Activated naive CD4-positive, alpha-beta T cell treated with anti-CD3 and anti-CD28 coated beads for 36 hours (primary cell): ENCODE measurements around the gene CYTH2. TPM values are rescaled to one million over a fixed set of nuclear protein-coding genes. Genes with fewer than 3 reads are reported as not detected.
"Not testable (repeated sequence)": the region's sequence is repeated elsewhere in the genome, so short reads cannot be mapped to it uniquely, and the experiment has no call there.

Experiments used
- CTCF ChIA-PET: fragments of 350-600 bp; sonication (Branson Sonifier 250); formaldehyde crosslinking; loops from one replicate; lab custom pipeline; 2021; ENCODE audit warnings: antibody characterized with exemption; lab: Charles Lee
- DNase-seq: peaks from one replicate; pipeline ENCODE4 v3.0.0-alpha.2; 2020
- H3K27ac Mint-ChIP-seq: one replicate; pipeline ENCODE4 v1.8.0; 2021; ENCODE audit warnings: mild to moderate bottlenecking, mixed read lengths
- H3K27me3 Mint-ChIP-seq: one replicate; pipeline ENCODE4 v1.8.0; 2021; ENCODE audit warnings: low read depth, mixed read lengths
- H3K36me3 Mint-ChIP-seq: one replicate; pipeline ENCODE4 v1.8.0; 2021; ENCODE audit warnings: low read depth, mixed read lengths
- H3K4me1 Mint-ChIP-seq: one replicate; pipeline ENCODE4 v1.8.0; 2021; ENCODE audit warnings: low read depth, mixed read lengths
- H3K4me3 Mint-ChIP-seq: one replicate; pipeline ENCODE4 v1.8.0; 2021; ENCODE audit warnings: mild to moderate bottlenecking, moderate library complexity, mixed read lengths
- H3K9me3 Mint-ChIP-seq: one replicate; pipeline ENCODE4 v1.8.0; 2021; ENCODE audit warnings: mixed read lengths
- intact Hi-C: fragments of 100-400 bp; cut with micrococcal nuclease; formaldehyde crosslinking; loops from one replicate; pipeline ENCODE4 v1.15.1; 2023
- total RNA-seq, 2 experiments: library from RNA; stranded (reverse); gene quantifications; one replicate each; pipeline ENCODE4 v1.2.3, GENCODE V29; 2021

Gene CYTH2
- total RNA-seq, 2 experiments from 2014 or later: 36.7 to 38.0 TPM

GRCh38 chr19:48513289-48514122 lies 44.3 kb downstream of the CYTH2 start:
- Mint-ChIP-seq H3K27ac (peak overlapping the region; percentile 31), H3K4me1 (peaks cover 16% of the 10 kb centered on the region), H3K4me3 (no peak overlapping the region), H3K36me3 (no peaks in the 10 kb centered on the region), H3K27me3 (no peaks in the 10 kb centered on the region), H3K9me3 (no peaks in the 10 kb centered on the region)
- CTCF ChIA-PET: interaction anchor here (0.6 to 1.2 kb wide), 4 partner anchors 17 to 275 kb away, joined by 3 to 5 read pairs (median 4); no protein-coding TSS in a partner anchor
- intact Hi-C loops: loop anchor here (1.0 to 2.0 kb wide), 2 partner anchors 20 to 45 kb away; partner anchors contain the start of gene CYTH2
- DNase-seq: peak; percentile 83

DNA sequence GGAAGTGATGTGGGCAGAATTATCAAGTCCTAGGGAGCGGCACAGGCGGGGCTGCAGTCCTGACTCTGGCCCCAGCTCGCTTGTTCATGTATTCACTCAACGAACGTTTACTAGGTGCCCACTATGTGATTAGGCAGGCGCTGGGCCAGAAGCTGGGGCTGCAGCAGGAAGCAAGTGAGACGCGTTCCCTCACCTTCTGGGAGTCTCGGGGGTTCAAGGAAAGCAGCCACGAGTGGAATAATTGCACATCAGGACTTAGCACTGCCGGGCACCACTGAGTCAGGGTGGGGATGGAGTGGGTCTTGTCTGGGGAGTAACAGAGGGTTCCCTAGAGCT lies 44.9 kb downstream of the CYTH2 start:
- no peak overlapping the region for H3K4me3 Mint-ChIP-seq
- peak overlapping the region; percentile 31 for H3K27ac Mint-ChIP-seq
- H3K4me1 Mint-ChIP-seq: peaks cover 16% of the 10 kb centered on the region
- H3K36me3 Mint-ChIP-seq: no peaks in the 10 kb centered on the region
- intact Hi-C loops: loop anchor here (1.0 kb wide), 1 partner anchor 21 kb away; no protein-coding TSS in a partner anchor
- no peaks in the 10 kb centered on the region for H3K9me3 Mint-ChIP-seq
- H3K27me3 Mint-ChIP-seq: no peaks in the 10 kb centered on the region
- no peak for DNase-seq
- CTCF ChIA-PET: interaction anchor here (0.6 to 1.1 kb wide), 3 partner anchors 18 to 275 kb away, joined by 3 to 5 read pairs (median 4); no protein-coding TSS in a partner anchor

DNA sequence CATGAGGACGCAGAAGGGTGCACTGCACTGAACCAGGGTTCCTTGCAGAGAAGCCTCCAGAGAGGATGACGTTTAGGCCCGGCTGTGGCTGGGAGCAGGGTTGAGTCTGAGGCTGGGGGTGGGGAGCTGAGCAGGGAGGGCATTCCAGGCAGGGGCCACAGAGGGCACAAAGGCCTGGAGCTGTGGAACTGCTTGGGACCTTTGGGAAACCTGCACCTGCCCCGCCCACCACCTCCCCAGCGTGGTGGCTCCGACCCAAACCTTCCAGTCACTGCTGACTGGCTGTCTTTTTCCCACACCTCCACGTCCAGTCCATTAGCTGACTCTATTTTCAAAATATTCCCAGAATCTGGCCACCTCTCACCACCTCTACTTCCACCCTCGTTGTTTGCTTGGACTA lies 47.4 kb downstream of the CYTH2 start:
- CTCF ChIA-PET: interaction anchor here (1.2 kb wide), 1 partner anchor 68 kb away, joined by 5 read pairs; no protein-coding TSS in a partner anchor
- intact Hi-C loops: no loop called here
- Mint-ChIP-seq H3K9me3 (no peaks in the 10 kb centered on the region), H3K27me3 (no peaks in the 10 kb centered on the region), H3K4me3 (no peak overlapping the region), H3K36me3 (no peaks in the 10 kb centered on the region), H3K4me1 (peaks cover 6% of the 10 kb centered on the region), H3K27ac (no peak overlapping the region)
- DNase-seq: no peak

DNA sequence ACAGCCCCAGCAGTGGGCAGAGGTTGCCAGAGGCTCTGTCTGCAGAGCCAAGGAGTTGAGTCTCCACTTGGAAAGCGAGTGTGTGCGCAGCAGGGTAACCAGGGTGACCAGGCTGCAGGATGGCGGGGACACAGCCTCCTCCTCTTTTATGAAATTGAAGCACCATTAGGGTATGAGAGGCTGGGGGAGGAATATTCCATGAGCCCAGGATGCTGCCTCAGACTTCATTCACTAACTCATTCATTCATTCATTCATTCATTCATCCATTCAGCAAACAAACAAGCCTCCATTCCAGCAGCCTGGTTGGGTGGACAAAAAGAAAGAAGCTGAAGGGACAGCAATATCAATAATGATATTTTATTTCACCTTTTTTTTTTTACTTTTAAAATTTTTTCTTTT lies 49.0 kb downstream of the CYTH2 start:
- H3K4me3 Mint-ChIP-seq: no peak overlapping the region
- no peaks in the 10 kb centered on the region for H3K27me3 Mint-ChIP-seq
- DNase-seq: no peak
- no peaks in the 10 kb centered on the region for H3K9me3 Mint-ChIP-seq
- peaks cover 6% of the 10 kb centered on the region for H3K4me1 Mint-ChIP-seq
- no peak overlapping the region for H3K27ac Mint-ChIP-seq
- no peaks in the 10 kb centered on the region for H3K36me3 Mint-ChIP-seq
- intact Hi-C loops: no loop called here
- CTCF ChIA-PET: interaction anchor here (0.7 to 1.0 kb wide), 2 partner anchors 12 to 65 kb away, joined by 3 to 4 read pairs; no protein-coding TSS in a partner anchor

DNA sequence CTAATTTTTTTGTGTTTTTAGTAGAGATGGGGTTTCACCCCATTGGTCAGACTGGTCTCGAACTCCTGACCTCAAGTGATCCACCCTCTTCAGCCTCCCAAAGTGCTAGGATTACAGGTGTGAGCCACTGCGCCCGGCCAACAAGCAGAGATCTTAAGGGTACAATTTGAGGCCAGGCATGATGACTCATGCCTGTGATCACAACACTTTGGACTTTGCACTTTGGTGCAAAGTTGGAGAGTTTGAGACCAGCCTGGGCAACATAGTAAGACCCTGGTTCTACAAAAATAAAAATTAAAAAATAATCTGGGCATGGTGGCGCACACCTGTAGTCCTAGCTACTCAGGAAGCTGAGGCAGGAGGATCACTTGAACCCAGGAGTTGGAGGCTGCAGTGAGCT lies 50.3 kb downstream of the CYTH2 start:
- intact Hi-C loops, DNase-seq, H3K9me3 Mint-ChIP-seq, H3K27me3 Mint-ChIP-seq, H3K4me1 Mint-ChIP-seq, H3K27ac Mint-ChIP-seq, H3K36me3 Mint-ChIP-seq, H3K4me3 Mint-ChIP-seq: not testable (repeated sequence)
- CTCF ChIA-PET: interaction anchor here (1.8 kb wide), 1 partner anchor 14 kb away, joined by 8 read pairs; no protein-coding TSS in a partner anchor

DNA sequence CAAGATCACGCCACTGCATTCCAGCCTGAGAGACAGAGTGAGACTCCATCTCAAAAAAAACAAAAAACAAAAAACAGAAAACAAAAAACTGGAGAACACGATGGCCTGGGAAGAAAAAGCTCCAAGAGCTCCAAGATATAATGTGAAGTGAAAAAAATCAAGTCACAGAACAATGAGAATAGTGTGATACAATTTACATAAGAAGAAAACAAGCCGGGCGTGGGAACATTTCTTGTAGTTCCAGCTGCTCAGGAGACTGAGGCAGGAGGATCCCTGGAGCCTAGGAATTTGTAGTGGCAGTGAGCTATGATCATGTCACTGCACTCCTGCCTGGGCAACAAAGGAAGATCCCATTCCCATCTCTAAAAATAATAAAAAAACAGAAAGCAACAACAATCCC lies 51.0 kb downstream of the CYTH2 start:
- DNase-seq: no peak
- Mint-ChIP-seq H3K36me3 (no peaks in the 10 kb centered on the region), H3K27ac (no peak overlapping the region), H3K9me3 (peaks cover 6% of the 10 kb centered on the region), H3K27me3 (no peaks in the 10 kb centered on the region), H3K4me3 (no peak overlapping the region), H3K4me1 (no peaks in the 10 kb centered on the region)
- CTCF ChIA-PET: interaction anchor here (1.2 to 1.8 kb wide), 2 partner anchors 14 to 64 kb away, joined by 4 to 8 read pairs; no protein-coding TSS in a partner anchor
- intact Hi-C loops: no loop called here

DNA sequence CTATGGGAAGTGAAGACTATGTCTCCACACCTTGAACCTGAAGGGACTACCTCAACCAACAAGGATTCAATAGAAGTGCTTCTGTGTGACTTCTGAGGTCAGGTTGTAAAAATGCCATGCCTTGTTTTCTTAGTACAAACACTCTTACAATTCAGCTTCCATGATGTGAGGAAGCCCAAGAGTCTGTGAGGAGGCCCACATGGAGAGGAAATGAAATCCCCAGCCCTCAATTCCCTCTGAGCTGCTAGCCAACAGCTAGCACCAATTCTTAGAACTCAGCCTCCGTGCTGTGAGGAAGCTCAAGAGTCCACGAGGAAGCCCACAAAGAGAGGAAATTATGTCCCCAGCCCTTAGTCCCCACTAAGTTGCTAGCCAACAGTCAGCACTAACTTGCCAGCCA lies 55.1 kb downstream of the CYTH2 start:
- no peak overlapping the region for H3K27ac Mint-ChIP-seq
- H3K4me1 Mint-ChIP-seq: no peaks in the 10 kb centered on the region
- no peaks in the 10 kb centered on the region for H3K27me3 Mint-ChIP-seq
- intact Hi-C loops: no loop called here
- H3K36me3 Mint-ChIP-seq: peaks cover 2% of the 10 kb centered on the region
- CTCF ChIA-PET: interaction anchor here (1.0 to 1.9 kb wide), 2 partner anchors 17 to 60 kb away, joined by 3 to 9 read pairs; no protein-coding TSS in a partner anchor
- H3K4me3 Mint-ChIP-seq: no peak overlapping the region
- no peak for DNase-seq
- peaks cover 24% of the 10 kb centered on the region for H3K9me3 Mint-ChIP-seq

- intact Hi-C loops: no loop called here
- Mint-ChIP-seq H3K4me3 (no peak overlapping the region), H3K4me1 (no peaks in the 10 kb centered on the region), H3K27ac (no peak overlapping the region), H3K27me3 (no peaks in the 10 kb centered on the region), H3K36me3 (peaks cover 2% of the 10 kb centered on the region), H3K9me3 (peaks cover 26% of the 10 kb centered on the region)
- CTCF ChIA-PET: no interaction called here
- no peak for DNase-seq
Observed at GRCh38 chr19:48524732-48525131, 55.6 kb downstream of the CYTH2 start.

DNA sequence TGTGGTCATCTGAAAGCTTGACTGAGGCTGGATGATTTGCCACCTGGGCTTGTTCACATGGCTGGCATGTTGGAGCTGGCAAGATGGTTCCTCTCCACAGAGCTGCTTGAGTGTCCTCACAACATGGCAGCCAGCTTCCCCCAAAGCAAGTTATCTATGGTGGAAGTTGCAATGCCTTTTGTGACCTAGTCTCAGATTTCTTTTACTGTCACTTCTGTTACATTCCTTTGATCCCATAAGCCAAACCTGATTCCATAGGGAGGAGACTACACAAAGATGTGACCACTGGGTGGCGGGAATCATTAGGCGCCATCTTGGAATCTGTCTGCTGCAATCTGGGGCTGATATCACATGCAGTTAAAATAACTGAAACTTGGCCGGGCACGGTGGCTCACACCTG lies 60.0 kb downstream of the CYTH2 start:
- H3K27ac Mint-ChIP-seq: no peak overlapping the region
- intact Hi-C loops: no loop called here
- CTCF ChIA-PET: no interaction called here

GRCh38 chr19:48530066-48530720 lies 61.0 kb downstream of the CYTH2 start:
- peaks cover 20% of the 10 kb centered on the region for H3K9me3 Mint-ChIP-seq
- H3K27me3 Mint-ChIP-seq: no peaks in the 10 kb centered on the region
- H3K4me3 Mint-ChIP-seq: no peak overlapping the region
- intact Hi-C loops: no loop called here
- DNase-seq: no peak
- no peak overlapping the region for H3K27ac Mint-ChIP-seq
- H3K36me3 Mint-ChIP-seq: peaks cover 2% of the 10 kb centered on the region
- no peaks in the 10 kb centered on the region for H3K4me1 Mint-ChIP-seq
- CTCF ChIA-PET: interaction anchor here (0.6 kb wide), 1 partner anchor 196 kb away, joined by 3 read pairs; no protein-coding TSS in a partner anchor

More for the DNA sequence above, 60.0 kb downstream of the CYTH2 start:
- Mint-ChIP-seq H3K9me3 (peaks cover 24% of the 10 kb centered on the region), H3K27me3 (no peaks in the 10 kb centered on the region), H3K4me1 (no peaks in the 10 kb centered on the region), H3K36me3 (peaks cover 2% of the 10 kb centered on the region), H3K4me3 (no peak overlapping the region)
- DNase-seq: no peak

DNA sequence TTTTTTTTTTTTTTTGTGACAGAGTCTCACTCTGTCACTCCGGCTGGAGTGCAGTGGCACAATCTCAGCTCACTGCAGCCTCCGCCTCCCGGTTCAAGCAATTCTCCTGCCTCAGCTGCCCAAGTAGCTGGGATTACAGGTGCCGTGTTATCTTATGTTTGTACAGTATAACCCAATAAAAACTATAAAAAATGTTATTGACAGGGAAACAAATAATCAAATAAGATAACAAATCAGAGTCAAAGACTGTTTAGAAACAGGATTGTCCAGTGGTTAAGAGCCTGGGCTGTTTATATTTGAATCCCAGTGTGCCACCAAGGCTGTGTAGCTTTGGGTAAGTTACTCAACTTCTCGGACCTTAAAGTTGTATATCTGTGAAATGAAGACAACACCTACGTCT lies 61.6 kb downstream of the CYTH2 start:
- peaks cover 20% of the 10 kb centered on the region for H3K9me3 Mint-ChIP-seq
- CTCF ChIA-PET: interaction anchor here (0.6 kb wide), 1 partner anchor 197 kb away, joined by 3 read pairs; no protein-coding TSS in a partner anchor
- no peaks in the 10 kb centered on the region for H3K27me3 Mint-ChIP-seq
- intact Hi-C loops: no loop called here
- H3K4me3 Mint-ChIP-seq: no peak overlapping the region
- H3K36me3 Mint-ChIP-seq: peaks cover 2% of the 10 kb centered on the region
- DNase-seq: no peak
- no peaks in the 10 kb centered on the region for H3K4me1 Mint-ChIP-seq
- no peak overlapping the region for H3K27ac Mint-ChIP-seq
